Middle frontal gyrus (tissue), 1 donor: ENCODE measurements around the gene PSMD2.

ENCODE experiments used
- DNase-seq: peaks from one replicate; pipeline ENCODE4 v3.0.0-alpha.2; 2015; ENCODE audit warnings: low spot score; ENCODE audit errors: extremely low spot score

PSMD2 gene

GRCh38 chr3:184315871-184316661 lies 17.0 kb downstream of the PSMD2 start:
- no peak for DNase-seq

- DNase-seq = no peak
These were observed 17.8 kb downstream of the PSMD2 start for GRCh38 chr3:184316792-184317191.

DNA sequence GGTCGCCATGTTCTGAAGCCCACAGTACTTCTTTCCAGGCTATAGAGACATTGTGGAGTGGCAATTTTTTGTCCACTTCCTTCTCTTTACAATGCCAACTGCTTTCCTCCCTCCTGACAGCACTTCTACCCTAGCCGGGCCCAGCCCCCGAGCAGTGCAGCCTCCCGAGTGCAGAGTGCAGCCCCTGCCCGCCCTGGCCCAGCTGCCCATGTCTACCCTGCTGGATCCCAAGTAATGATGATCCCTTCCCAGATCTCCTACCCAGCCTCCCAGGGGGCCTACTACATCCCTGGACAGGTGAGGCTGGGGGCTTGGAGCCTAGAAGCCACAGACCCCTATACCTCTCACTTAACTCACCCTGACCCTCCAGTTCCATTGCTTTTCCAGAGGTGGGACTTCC lies 18.2 kb downstream of the PSMD2 start:
- DNase-seq = no peak

GRCh38 chr3:184320104-184320445 lies 21.0 kb downstream of the PSMD2 start:
- DNase-seq = peak; percentile 91

DNA sequence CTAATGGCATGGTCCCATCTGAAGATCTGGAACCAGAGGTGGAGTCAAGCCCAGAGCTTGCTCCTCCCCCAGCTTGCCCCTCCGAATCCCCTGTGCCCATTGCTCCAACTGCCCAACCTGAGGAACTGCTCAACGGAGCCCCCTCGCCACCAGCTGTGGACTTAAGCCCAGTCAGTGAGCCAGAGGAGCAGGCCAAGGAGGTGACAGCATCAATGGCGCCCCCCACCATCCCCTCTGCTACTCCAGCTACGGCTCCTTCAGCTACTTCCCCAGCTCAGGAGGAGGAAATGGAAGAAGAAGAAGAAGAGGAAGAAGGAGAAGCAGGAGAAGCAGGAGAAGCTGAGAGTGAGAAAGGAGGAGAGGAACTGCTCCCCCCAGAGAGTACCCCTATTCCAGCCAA lies 22.6 kb downstream of the PSMD2 start:
- no peak for DNase-seq

GRCh38 chr3:184322731-184323487 lies 23.9 kb downstream of the PSMD2 start:
- DNase-seq = no peak

GRCh38 chr3:184323696-184324095 lies 24.7 kb downstream of the PSMD2 start:
- no peak for DNase-seq

DNA sequence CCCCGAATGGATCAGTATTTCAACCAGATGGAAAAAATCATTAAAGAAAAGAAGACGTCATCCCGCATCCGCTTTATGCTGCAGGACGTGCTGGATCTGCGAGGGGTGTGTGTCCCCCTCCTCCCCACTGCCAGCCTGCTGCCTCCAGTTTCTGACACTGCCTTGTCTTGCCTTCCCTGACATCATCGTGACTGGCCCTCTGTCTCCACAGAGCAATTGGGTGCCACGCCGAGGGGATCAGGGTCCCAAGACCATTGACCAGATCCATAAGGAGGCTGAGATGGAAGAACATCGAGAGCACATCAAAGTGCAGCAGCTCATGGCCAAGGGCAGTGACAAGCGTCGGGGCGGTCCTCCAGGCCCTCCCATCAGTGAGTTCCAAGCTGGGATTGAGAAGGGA lies 26.2 kb downstream of the PSMD2 start:
- DNase-seq = no peak

DNA sequence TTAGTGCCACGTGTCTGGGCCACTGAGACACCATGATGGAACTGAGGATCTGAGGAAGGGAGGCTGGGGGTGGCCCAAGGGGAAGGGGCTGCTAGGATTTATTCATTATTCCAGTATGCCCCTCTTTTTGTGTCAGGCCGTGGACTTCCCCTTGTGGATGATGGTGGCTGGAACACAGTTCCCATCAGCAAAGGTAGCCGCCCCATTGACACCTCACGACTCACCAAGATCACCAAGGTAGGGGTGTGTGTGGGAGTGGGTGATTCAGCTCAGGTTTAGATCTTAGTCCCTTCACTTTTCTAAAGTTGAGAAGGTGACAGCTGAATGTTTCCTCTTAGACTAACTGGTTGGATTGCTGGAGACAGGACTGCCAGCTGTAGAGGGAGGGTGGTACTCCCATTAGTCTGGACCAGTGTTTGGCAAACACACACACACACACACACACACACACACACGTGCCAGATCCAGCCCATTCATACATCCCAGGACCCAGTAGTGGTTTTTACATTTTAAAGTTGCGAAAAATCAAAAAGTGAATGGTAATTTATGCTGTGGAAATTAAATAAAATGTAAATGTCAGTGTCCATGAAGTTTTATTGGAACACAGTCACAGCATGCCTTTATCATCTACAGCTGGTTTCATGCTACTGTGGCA lies 26.8 kb downstream of the PSMD2 start:
- no peak for DNase-seq

DNA sequence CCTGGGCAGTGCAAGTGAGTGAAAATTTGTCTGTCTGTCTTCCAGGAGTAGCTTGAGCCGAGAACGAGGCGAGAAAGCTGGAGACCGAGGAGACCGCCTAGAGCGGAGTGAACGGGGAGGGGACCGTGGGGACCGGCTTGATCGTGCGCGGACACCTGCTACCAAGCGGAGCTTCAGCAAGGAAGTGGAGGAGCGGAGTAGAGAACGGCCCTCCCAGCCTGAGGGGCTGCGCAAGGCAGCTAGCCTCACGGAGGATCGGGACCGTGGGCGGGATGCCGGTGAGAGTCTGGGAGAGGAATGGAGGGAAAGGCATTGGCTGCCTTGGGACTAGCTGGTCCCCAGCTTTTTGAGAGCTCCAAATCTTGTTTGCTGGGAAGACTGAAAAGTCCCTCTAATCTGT lies 28.1 kb downstream of the PSMD2 start:
- no peak for DNase-seq

GRCh38 chr3:184328516-184328915 lies 29.5 kb downstream of the PSMD2 start:
- no peak for DNase-seq

DNA sequence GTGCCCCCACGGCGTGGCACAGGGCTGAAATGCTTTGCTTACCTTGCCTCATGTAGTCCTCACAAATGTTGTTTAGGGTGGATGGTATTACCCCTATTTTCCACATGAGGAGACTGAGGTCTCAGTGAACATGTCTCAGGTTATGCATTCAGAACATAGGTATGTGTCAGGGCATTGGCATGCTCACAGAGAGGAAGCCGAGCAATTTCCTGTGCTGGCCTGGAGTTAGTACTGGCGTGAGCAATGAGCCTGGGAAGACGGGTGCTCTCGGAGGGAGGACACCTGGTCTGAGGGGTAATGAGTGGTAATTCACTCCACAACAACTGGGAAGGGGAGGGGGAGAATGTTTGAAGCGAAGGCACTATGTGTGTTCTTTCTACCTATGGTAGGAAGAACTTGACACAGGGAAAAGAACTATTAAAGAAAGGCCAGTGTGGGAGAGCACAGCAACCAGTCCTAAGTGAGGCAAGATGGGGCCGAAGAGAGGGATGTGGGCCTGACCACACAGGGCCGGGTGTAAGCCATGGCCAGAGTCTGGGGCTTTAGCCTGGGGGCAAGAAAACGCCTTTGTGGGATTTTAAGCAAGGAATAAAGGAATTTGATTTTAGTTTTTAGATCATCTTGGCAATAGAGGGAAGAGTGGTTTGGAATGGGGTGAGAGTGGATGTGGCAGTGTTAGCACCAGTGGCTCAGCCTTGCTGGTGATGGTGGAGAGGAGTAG lies 33.5 kb downstream of the PSMD2 start:
- no peak for DNase-seq

DNA sequence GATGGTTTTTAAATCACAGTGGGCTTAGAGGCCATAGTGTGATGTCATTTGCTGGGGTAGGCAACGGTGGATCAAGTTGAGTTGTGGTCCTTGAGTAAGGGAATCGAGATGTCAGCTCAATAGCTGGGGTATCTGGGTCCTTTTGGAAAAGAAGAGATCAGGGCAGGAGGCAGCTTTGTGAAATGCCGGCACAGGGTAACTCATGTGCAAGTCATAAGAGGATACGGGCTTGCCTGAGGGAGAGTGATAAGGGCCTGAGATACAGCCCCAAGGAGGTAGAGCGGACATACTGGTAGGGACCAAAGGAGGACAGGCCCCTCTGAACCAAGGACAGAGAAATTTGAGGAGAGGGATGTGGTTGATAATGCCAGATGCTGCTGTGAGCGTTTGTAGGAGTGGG lies 34.1 kb downstream of the PSMD2 start:
- no peak for DNase-seq

DNA sequence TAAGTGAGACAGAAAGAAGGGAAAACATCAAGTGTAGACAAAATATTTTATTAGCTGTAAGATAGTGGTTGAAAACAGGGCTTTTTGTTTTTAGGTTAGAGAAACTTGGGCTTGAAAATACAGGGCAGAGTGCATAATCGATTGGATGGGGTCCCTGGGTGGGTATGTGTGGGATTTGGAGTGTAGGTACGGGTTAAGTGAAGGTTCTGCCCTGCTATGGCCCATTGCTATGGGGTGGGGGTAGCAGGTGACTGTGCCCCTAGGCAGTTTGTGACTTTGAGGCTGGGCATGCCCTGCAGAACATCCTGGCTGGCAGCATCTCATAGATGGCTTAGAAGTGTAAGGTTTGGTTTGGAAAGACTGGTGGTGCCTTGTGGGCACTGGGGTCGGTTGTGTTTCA lies 34.7 kb downstream of the PSMD2 start:
- DNase-seq = no peak

DNA sequence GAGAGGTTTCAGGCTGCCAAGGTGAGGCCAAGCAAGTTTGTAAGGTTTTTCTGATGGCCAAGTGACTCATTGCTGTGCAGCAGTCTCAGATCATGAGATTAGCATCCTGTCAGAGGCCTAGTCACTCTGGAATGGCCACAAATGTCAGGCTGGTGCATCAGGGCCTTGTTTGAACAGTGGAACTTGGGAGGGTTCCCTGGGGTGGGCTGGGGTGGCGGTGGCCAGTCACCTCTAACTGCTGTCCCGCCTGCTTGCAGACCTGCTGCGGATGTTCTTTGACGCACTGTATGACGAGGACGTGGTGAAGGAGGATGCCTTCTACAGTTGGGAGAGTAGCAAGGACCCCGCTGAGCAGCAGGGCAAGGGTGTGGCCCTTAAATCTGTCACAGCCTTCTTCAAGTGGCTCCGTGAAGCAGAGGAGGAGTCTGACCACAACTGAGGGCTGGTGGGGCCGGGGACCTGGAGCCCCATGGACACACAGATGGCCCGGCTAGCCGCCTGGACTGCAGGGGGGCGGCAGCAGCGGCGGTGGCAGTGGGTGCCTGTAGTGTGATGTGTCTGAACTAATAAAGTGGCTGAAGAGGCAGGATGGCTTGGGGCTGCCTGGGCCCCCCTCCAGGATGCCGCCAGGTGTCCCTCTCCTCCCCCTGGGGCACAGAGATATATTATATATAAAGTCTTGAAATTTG lies 35.6 kb downstream of the PSMD2 start:
- no peak for DNase-seq

DNA sequence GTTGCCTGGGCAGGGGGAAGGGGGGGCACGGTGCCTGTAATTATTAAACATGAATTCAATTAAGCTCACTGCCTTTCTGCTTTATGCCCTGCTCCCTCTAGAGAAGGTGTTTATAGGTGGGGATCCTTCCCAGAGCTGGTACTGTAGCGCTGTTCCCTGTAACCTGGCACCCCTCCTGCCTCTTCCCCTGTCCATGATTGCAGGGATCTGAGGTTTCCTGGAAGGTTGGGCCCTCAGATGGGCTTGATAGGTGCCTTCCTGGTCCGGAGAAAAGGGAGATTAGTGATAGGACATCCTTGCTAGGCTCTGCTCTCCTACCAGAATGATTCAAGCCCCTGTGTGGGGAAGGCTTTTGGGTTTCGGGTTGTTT lies 36.2 kb downstream of the PSMD2 start:
- DNase-seq = no peak

- DNase-seq = peak; percentile 86
These were observed 36.9 kb downstream of the PSMD2 start for GRCh38 chr3:184335661-184336546.

- peak; percentile 63 for DNase-seq
These were observed 37.7 kb downstream of the PSMD2 start for GRCh38 chr3:184336547-184337398.

- DNase-seq = peak; percentile 59
These were observed 38.3 kb downstream of the PSMD2 start, which contains the start of gene FAM131A for GRCh38 chr3:184337399-184337714. TSS of gene FAM131A (plus strand) at chr3:184337600. CDS start at chr3:184337631, 31 bp downstream.
